H1 (cell line): ENCODE measurements around the gene COTL1. TPM values are rescaled to one million over a fixed set of nuclear protein-coding genes. Genes with fewer than 3 reads are reported as not detected.

Experiments used
- CTCF ChIA-PET: fragments of 300-600 bp; sonication (Branson Sonifier 250); formaldehyde crosslinking; loops from one replicate; lab custom pipeline; 2021; ENCODE audit not compliant: partially characterized antibody; lab: Charles Lee
- POLR2A ChIA-PET: fragments of 300-600 bp; sonication (Branson Sonifier 250); formaldehyde crosslinking; loops from one replicate; lab custom pipeline; 2021; ENCODE audit warnings: inconsistent platforms; ENCODE audit not compliant: partially characterized antibody; lab: Charles Lee
- DNase-seq, 2 experiments: peaks; one replicate each; pipeline versions ENCODE4 v3.0.0 to v3.0.0-alpha.2; 2010 to 2022; ENCODE audit warnings: low spot score in 2 of 2, low read depth in 1 of 2, mixed read lengths in 1 of 2
- FAIRE-seq: peaks from 2 replicates; lab custom pipeline; 2011; peaks lifted over from hg19 to GRCh38; lab: Jason Lieb, UNC
- H2AFZ ChIP-seq: 2 replicates; pipeline ENCODE4 v1.8.1; 2012; ENCODE audit warnings: low read length, inconsistent platforms
- H2AK5ac ChIP-seq: 2 replicates; pipeline ENCODE4 v1.6.1; 2013; ENCODE audit warnings: low read depth, low read length
- H2BK120ac ChIP-seq: replicated peaks from 2 replicates; pipeline ENCODE3; 2013; ENCODE audit warnings: low read depth, low read length, inconsistent platforms
- H2BK12ac ChIP-seq: 2 replicates; pipeline ENCODE4 v1.6.1; 2013; ENCODE audit warnings: low read depth, low read length
- H2BK15ac ChIP-seq: 2 replicates; pipeline ENCODE4 v1.6.1; 2013; ENCODE audit warnings: low read length
- H2BK20ac ChIP-seq: 2 replicates; pipeline ENCODE4 v1.6.1; 2013; ENCODE audit warnings: low read length
- H2BK5ac ChIP-seq: 2 replicates; pipeline ENCODE4 v1.6.1; 2013; ENCODE audit warnings: low read depth, low read length
- H3K14ac ChIP-seq: 2 replicates; pipeline ENCODE4 v1.6.1; 2013; ENCODE audit warnings: inconsistent platforms; ENCODE audit not compliant: insufficient read length
- H3K18ac ChIP-seq: 2 replicates; pipeline ENCODE4 v1.6.1; 2013; ENCODE audit warnings: low read length; ENCODE audit errors: extremely low read depth
- H3K23ac ChIP-seq: 2 replicates; pipeline ENCODE4 v1.6.1; 2013; ENCODE audit warnings: inconsistent platforms; ENCODE audit not compliant: insufficient read length
- H3K23me2 ChIP-seq: 2 replicates; pipeline ENCODE4 v1.6.1; 2013; ENCODE audit warnings: low read depth, low read length
- H3K27ac ChIP-seq: 2 replicates; pipeline ENCODE4 v1.6.1; 2011; ENCODE audit warnings: low read depth, low read length, inconsistent platforms
- H3K27me3 ChIP-seq, 4 experiments: replicated peaks in 1 of 4; 1 replicate in 1 of 4; 2 replicates in 3 of 4; pipeline versions ENCODE4 v1.6.1 to v1.8.1; 2011 to 2013; ENCODE audit warnings: low read length in 3 of 4, mild to moderate bottlenecking in 3 of 4, inconsistent platforms in 2 of 4, mixed read lengths in 2 of 4, moderate library complexity in 1 of 4; ENCODE audit not compliant: control insufficient read depth in 3 of 4, insufficient read depth in 3 of 4; ENCODE audit errors: extremely low read depth in 1 of 4
- H3K36me3 ChIP-seq, 4 experiments: 2 replicates each; pipeline versions ENCODE4 v1.6.1 to v1.8.1; 2011 to 2013; ENCODE audit warnings: mild to moderate bottlenecking in 4 of 4, low read length in 3 of 4, moderate library complexity in 2 of 4, control low read depth in 1 of 4, inconsistent platforms in 1 of 4; ENCODE audit not compliant: insufficient read depth in 4 of 4, control insufficient read depth in 2 of 4
- H3K4ac ChIP-seq: replicated peaks from 2 replicates; pipeline ENCODE3; 2013; ENCODE audit warnings: low read length, low read depth, mixed read lengths, inconsistent platforms; ENCODE audit not compliant: insufficient read length
- H3K4me1 ChIP-seq, 4 experiments: replicated peaks in 1 of 4; 1 replicate in 1 of 4; 2 replicates in 3 of 4; pipeline versions ENCODE4 v1.6.1 to v1.8.1; 2011 to 2013; ENCODE audit warnings: low read length in 3 of 4, inconsistent platforms in 2 of 4, mixed read lengths in 1 of 4; ENCODE audit not compliant: insufficient read depth in 4 of 4, control insufficient read depth in 3 of 4
- H3K4me2 ChIP-seq, 2 experiments: 2 replicates each; pipeline versions ENCODE4 v1.6.1 to v1.8.1; 2011 to 2013; ENCODE audit warnings: low read depth in 2 of 2, low read length in 2 of 2, control low read depth in 1 of 2, inconsistent platforms in 1 of 2, mild to moderate bottlenecking in 1 of 2; ENCODE audit not compliant: insufficient read depth in 1 of 2
- H3K4me3 ChIP-seq, 4 experiments: fragments of 200-600, 300-600 bp in 1 of 4; sonication (generic), shearing (Covaris generic), sonication (Bioruptor Twin) in 1 of 4; 2 replicates each; pipeline versions ENCODE4 v1.5.1 to v1.8.1; 2011 to 2016; ENCODE audit warnings: low read length in 4 of 4, low read depth in 3 of 4, control low read depth in 2 of 4, inconsistent platforms in 2 of 4, mild to moderate bottlenecking in 2 of 4, mixed read lengths in 1 of 4, moderate library complexity in 1 of 4; ENCODE audit not compliant: insufficient read depth in 2 of 4; ENCODE audit errors: extremely low read depth in 1 of 4
- H3K56ac ChIP-seq: replicated peaks from 2 replicates; pipeline ENCODE3; 2013; ENCODE audit warnings: low read depth, mild to moderate bottlenecking, mixed read lengths, low read length, inconsistent platforms; ENCODE audit not compliant: insufficient read length
- H3K79me1 ChIP-seq: 2 replicates; pipeline ENCODE4 v1.6.1; 2013; ENCODE audit warnings: low read depth, low read length, control low read depth
- H3K79me2 ChIP-seq, 2 experiments: 2 replicates each; pipeline versions ENCODE4 v1.6.1 to v1.8.1; 2012 to 2013; ENCODE audit warnings: low read length in 2 of 2, mild to moderate bottlenecking in 2 of 2, inconsistent platforms in 1 of 2; ENCODE audit not compliant: insufficient read depth in 2 of 2, control insufficient read depth in 1 of 2
- H3K9ac ChIP-seq, 4 experiments: replicated peaks in 1 of 4; 1 replicate in 1 of 4; 2 replicates in 3 of 4; pipeline versions ENCODE4 v1.6.1 to v1.8.1; 2011 to 2013; ENCODE audit warnings: low read depth in 3 of 4, low read length in 3 of 4, control low read depth in 2 of 4, mild to moderate bottlenecking in 2 of 4, moderate library complexity in 2 of 4, inconsistent platforms in 1 of 4; ENCODE audit errors: extremely low read depth in 1 of 4
- H3K9me3 ChIP-seq, 2 experiments: 2 replicates each; pipeline versions ENCODE4 v1.6.1 to v1.8.1; 2012 to 2013; ENCODE audit warnings: mild to moderate bottlenecking in 2 of 2, moderate library complexity in 2 of 2, control low read depth in 1 of 2, inconsistent platforms in 1 of 2, low read depth in 1 of 2, low read length in 1 of 2, mixed read lengths in 1 of 2; ENCODE audit not compliant: insufficient read depth in 2 of 2
- H4K20me1 ChIP-seq, 2 experiments: replicated peaks in 1 of 2; 2 replicates each; pipeline versions ENCODE3 to v1.8.1; 2011 to 2013; ENCODE audit warnings: inconsistent platforms in 2 of 2, low read length in 2 of 2, mild to moderate bottlenecking in 1 of 2; ENCODE audit not compliant: insufficient read depth in 2 of 2, control insufficient read depth in 1 of 2
- H4K5ac ChIP-seq: 2 replicates; pipeline ENCODE4 v1.6.1; 2013; ENCODE audit warnings: low read length, low read depth, mixed read lengths, inconsistent platforms; ENCODE audit not compliant: insufficient read length
- H4K8ac ChIP-seq: 2 replicates; pipeline ENCODE4 v1.8.0; 2013; ENCODE audit warnings: mild to moderate bottlenecking, moderate library complexity, low read length, inconsistent platforms; ENCODE audit not compliant: insufficient read depth; ENCODE audit errors: extremely low read depth
- H4K91ac ChIP-seq: replicated peaks from 2 replicates; pipeline ENCODE3; 2013; ENCODE audit warnings: low read length, mixed read lengths, inconsistent platforms; ENCODE audit not compliant: insufficient read length
- PHF8 ChIP-seq: fragments of 200-600 bp; sonication (generic); conservative IDR thresholded peaks from 2 replicates; pipeline ENCODE4 v1.7.1; 2012; ENCODE audit warnings: low read depth, mild to moderate bottlenecking, inconsistent platforms, low read length, moderate library complexity
- SIRT6 ChIP-seq: IDR thresholded peaks from one replicate; pipeline ENCODE4 v1.7.1; 2012; ENCODE audit warnings: low read length, inconsistent platforms
- WGBS, 2 experiments: shearing (Covaris generic) in 1 of 2; methylation state at CpG; one replicate each; pipeline versions ENCODE4 v1.1.6 to v1.1.7; 2013 to 2015; ENCODE audit warnings: low lambda C conversion rate in 2 of 2, mixed read lengths in 2 of 2, inconsistent platforms in 1 of 2, low coverage in 1 of 2, missing lambda C conversion rate in 1 of 2; ENCODE audit not compliant: insufficient replicate concordance in 2 of 2, insufficient coverage in 1 of 2, insufficient read length in 1 of 2; ENCODE audit errors: extremely low coverage in 1 of 2, missing lambda C conversion rate in 1 of 2; 5-methylcytosine and 5-hydroxymethylcytosine counted together
- polyA plus RNA-seq, 7 experiments: library from polyadenylated mRNA; depleted of rRNA in 3 of 7; stranded (reverse) in 5 of 7; unstranded in 2 of 7; fragments of >200 nt in 5 of 7; fragments of 200-250 nt in 2 of 7; gene quantifications; 1 replicate in 5 of 7; 2 replicates in 1 of 7; 4 replicates in 1 of 7; pipeline versions ENCODE4 v1.2.1 to v1.2.3, GENCODE V29; 2011 to 2013; ENCODE audit warnings: missing spikeins in 2 of 7, mixed read lengths in 2 of 7
- total RNA-seq: library from RNA; stranded (reverse); fragmentation: NEBNext Ultra II Directional; extraction: Animal tissue kit (Norgen Biotek cat#: 25700); gene quantifications from 2 replicates; pipeline ENCODE4 v1.2.1, GENCODE V29; 2021

Gene COTL1
- total and polyA plus RNA-seq, 2 of the 8 experiments (the other 6 are each of a cell fraction or from before 2014, with no cell fraction given): 59.2 to 183 TPM

GRCh38 chr16:84641643-84642358 lies 23.9 kb upstream of the COTL1 start:
- H3K79me1 ChIP-seq: no peaks in the 10 kb centered on the region
- TF ChIP-seq PHF8 (no peak), SIRT6 (no peak)
- TF ChIP-seq, all 59 proteins: peak for 0
- no peaks in the 10 kb centered on the region for H3K23me2 ChIP-seq
- no peaks in the 10 kb centered on the region for H3K9me3 ChIP-seq
- no peak overlapping the region for H2AK5ac ChIP-seq
- H3K18ac ChIP-seq: no peak overlapping the region
- H3K9ac ChIP-seq: no peak overlapping the region
- no peaks in the 10 kb centered on the region for H3K27me3 ChIP-seq
- H2AFZ ChIP-seq: no peak overlapping the region
- FAIRE-seq (no peak), DNase-seq (no peak)
- no peak overlapping the region for H3K56ac ChIP-seq
- H4K20me1 ChIP-seq: no peaks in the 10 kb centered on the region
- no peak overlapping the region for H4K5ac ChIP-seq
- ChIA-PET CTCF (interaction anchor here (1.0 to 3.3 kb wide), 7 partner anchors 12 to 284 kb away, joined by 3 to 27 read pairs (median 5); no protein-coding TSS in a partner anchor), POLR2A (no interaction called here)
- H3K36me3 ChIP-seq: no peaks in the 10 kb centered on the region
- H3K23ac ChIP-seq: no peak overlapping the region
- no peak overlapping the region for H2BK20ac ChIP-seq
- H3K4me1 ChIP-seq: peaks cover 0 to 5% (median 1%) of the 10 kb centered on the region in 4 experiments; a peak in 3 of 7 replicates
- H2BK15ac ChIP-seq: no peak overlapping the region
- no peak overlapping the region for H4K91ac ChIP-seq
- no peak overlapping the region for H3K4ac ChIP-seq
- H2BK120ac ChIP-seq: no peak overlapping the region
- no peak overlapping the region for H3K27ac ChIP-seq
- no peak overlapping the region for H3K4me3 ChIP-seq
- 84% methylated on average over 6 of the region's 6 CpGs; no CpG with 5 or more reads in 1 of the 2 experiments for WGBS, 2 experiments
- H4K8ac ChIP-seq: no peak overlapping the region
- no peak overlapping the region for H3K4me2 ChIP-seq
- no peak overlapping the region for H2BK12ac ChIP-seq
- H3K14ac ChIP-seq: no peak overlapping the region
- no peak overlapping the region for H2BK5ac ChIP-seq
- no peaks in the 10 kb centered on the region for H3K79me2 ChIP-seq
